SK-N-MC (cell line): Measurements from ENCODE around the gene CHD1L.

ENCODE experiments used
- EZH2 ChIP-seq: fragments of 200-600 bp; sonication (generic); IDR thresholded peaks from one replicate; pipeline ENCODE4 v1.6.1; 2017; ENCODE audit warnings: antibody characterized with exemption
- FOXP2 ChIP-seq: optimal IDR thresholded peaks from 2 replicates; pipeline ENCODE3; 2011; ENCODE audit warnings: mild to moderate bottlenecking, moderate library complexity; ENCODE audit not compliant: insufficient read depth; ENCODE audit errors: extremely low read length, control extremely low read depth
- POLR2AphosphoS5 ChIP-seq: IDR thresholded peaks from 2 replicates; pipeline ENCODE4 v1.6.1; 2012; ENCODE audit warnings: mild to moderate bottlenecking, low read depth, low read length, borderline replicate concordance

DNA sequence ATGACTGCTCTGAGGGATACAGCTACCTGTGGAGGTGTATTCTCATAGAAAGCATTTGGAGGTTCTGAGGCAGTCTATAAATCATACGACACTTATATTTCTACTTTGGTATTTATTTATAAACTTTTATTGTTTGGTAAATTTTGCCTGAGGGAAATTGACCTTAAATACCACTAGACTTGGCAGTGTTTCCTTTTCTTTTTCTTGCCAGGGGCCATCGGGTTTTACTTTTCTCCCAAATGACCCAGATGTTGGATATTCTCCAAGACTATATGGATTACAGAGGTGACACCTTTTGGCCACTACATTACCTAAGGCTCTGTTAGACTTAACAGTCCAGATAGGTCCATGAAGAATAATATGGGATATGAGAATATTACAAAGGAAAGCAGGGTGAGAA is 28.2 kb downstream of the CHD1L start:
- TF ChIP-seq POLR2AphosphoS5 (no peak), EZH2 (no peak), FOXP2 (no peak)
